ENCODE measurements around the gene PDE9A.

Gene PDE9A

GRCh38 chr21:42685954-42686500, 32.6 kb downstream of the PDE9A start:
- Histone ChIP-seq H3K9me3 (ENCODE audit: control insufficient read depth, insufficient read depth, low read length) (no peaks in the 10 kb centered on the region), H3K4me1 (ENCODE audit: insufficient read depth, low read length) (no peaks in the 10 kb centered on the region), H3K36me3 (ENCODE audit: insufficient read depth, low read length) (peaks cover under 1% of the 10 kb centered on the region), H3K9ac (ENCODE audit: low read depth, low read length) (no peak overlapping the region)

- Histone ChIP-seq H3K9me3 (ENCODE audit: control insufficient read depth, insufficient read depth, low read length) (no peaks in the 10 kb centered on the region), H3K36me3 (ENCODE audit: insufficient read depth, low read length) (peaks cover 4% of the 10 kb centered on the region), H3K4me1 (ENCODE audit: insufficient read depth, low read length) (no peaks in the 10 kb centered on the region), H3K9ac (ENCODE audit: low read depth, low read length) (no peak overlapping the region)
Measured at GRCh38 chr21:42687796-42688195, 34.4 kb downstream of the PDE9A start.

DNA sequence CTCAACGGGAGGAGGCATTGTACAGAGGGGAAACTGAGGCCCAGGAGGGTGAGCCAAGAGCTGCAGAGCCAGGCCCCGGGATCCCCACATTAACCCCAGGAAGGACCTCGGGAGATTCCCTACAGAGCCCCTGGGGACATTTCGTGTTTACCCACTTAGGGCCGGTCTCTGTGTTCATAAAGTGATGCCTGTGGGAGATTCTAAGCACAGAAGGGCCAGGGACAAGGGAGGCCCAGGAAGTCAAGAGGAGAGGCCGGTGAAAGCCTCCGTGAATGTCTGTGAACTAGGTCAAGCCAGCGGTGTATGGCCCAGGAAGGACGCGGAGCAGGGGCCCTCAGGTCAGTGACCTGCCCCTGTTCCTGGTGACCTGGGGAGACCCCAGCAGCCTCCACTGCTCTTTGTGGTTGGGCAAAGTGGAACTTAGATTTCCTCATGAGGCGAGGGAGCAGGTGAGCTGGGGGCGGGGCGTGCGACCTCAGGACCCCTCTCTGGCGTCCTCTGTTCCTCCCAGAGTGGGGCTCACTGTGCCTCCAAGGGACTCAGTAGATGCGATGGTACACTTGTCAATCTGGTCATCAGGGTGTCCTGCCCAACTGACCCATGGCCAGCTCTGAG, 34.9 kb downstream of the PDE9A start:
- H3K4me1 ChIP-seq (ENCODE audit: insufficient read depth, low read length), result no peaks in the 10 kb centered on the region
- no peak overlapping the region for H3K9ac ChIP-seq (ENCODE audit: low read depth, low read length)
- H3K9me3 ChIP-seq (ENCODE audit: control insufficient read depth, insufficient read depth, low read length), result no peaks in the 10 kb centered on the region
- peaks cover 4% of the 10 kb centered on the region for H3K36me3 ChIP-seq (ENCODE audit: insufficient read depth, low read length)

DNA sequence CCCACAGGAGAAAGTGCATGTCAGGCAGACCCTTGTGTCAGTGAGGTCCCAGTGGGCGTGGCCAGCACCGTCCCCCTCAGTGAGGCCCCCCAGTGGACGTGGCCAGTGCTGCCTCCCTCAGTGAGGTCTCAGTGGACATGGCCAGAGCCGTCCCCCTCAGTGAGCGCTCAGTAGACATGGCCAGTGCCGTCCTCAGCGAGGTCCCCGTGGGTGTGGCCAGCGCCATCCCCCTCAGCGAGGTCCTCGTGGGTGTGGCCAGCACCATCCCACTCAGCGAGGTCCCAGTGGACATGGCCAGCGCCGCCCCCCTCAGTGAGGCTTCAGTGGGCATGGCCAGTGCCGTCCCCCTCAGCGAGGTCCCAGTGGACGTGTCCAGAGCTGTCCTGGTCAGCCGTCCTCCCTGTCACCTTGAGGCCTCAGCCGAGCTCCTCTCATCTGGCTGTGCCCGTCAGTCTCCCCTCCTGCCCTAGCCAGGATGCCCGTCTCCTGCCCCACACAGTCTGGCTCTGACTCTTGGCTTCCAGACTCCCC, 35.5 kb downstream of the PDE9A start:
- Histone ChIP-seq H3K9ac (ENCODE audit: low read depth, low read length) (no peak overlapping the region), H3K36me3 (ENCODE audit: insufficient read depth, low read length) (peaks cover 4% of the 10 kb centered on the region), H3K9me3 (ENCODE audit: control insufficient read depth, insufficient read depth, low read length) (no peaks in the 10 kb centered on the region), H3K4me1 (ENCODE audit: insufficient read depth, low read length) (no peaks in the 10 kb centered on the region)

DNA sequence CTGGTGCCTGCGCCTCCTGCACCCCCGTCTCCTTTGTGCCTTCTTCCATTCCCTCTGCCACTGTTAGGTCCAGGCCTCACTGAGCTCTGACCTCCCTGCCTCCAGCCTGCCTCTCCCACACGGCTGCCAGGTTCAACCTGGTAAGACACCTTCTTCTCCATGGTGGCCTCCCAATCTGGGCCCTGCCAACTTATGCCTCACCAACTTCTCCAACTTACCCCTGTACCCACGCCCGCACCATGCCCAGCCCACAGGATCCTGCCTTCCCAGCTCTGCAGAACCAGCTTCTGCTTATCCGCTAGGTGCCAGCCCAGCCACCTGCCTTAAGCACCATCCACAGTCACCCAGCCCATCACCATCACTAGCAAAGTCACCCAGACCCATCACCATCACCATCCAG, 37.2 kb downstream of the PDE9A start:
- no peaks in the 10 kb centered on the region for H3K4me1 ChIP-seq (ENCODE audit: insufficient read depth, low read length)
- H3K9ac ChIP-seq (ENCODE audit: low read depth, low read length), result no peak overlapping the region
- peaks cover 4% of the 10 kb centered on the region for H3K36me3 ChIP-seq (ENCODE audit: insufficient read depth, low read length)
- H3K9me3 ChIP-seq (ENCODE audit: control insufficient read depth, insufficient read depth, low read length), result no peaks in the 10 kb centered on the region

GRCh38 chr21:42691901-42692559, 38.6 kb downstream of the PDE9A start:
- H3K9me3 ChIP-seq (ENCODE audit: control insufficient read depth, insufficient read depth, low read length), result no peaks in the 10 kb centered on the region
- no peak overlapping the region for H3K9ac ChIP-seq (ENCODE audit: low read depth, low read length)
- peaks cover 4% of the 10 kb centered on the region for H3K36me3 ChIP-seq (ENCODE audit: insufficient read depth, low read length)
- H3K4me1 ChIP-seq (ENCODE audit: insufficient read depth, low read length), result no peaks in the 10 kb centered on the region

DNA sequence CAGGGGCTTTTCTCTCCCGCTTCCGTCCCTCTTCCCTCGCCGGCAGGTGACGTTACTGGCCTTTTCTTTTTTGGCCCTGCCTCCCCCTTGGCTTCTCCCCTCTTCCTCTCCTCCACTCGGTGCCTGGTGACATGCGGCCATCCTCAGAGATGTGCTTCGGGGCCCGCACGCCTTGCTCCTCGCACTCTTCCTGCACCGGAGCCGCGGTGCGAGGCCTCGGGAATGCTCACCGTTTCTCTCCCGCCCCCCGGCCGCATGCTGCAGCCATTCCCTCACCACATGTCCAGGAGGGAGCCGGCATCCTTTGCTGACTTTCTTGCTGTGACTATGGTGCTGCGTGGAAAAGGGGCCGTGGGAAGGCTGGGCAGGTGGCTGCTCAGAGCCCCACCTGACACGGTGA, 39.3 kb downstream of the PDE9A start:
- Histone ChIP-seq H3K9ac (ENCODE audit: low read depth, low read length) (no peak overlapping the region), H3K9me3 (ENCODE audit: control insufficient read depth, insufficient read depth, low read length) (no peaks in the 10 kb centered on the region), H3K36me3 (ENCODE audit: insufficient read depth, low read length) (peaks cover 4% of the 10 kb centered on the region), H3K4me1 (ENCODE audit: insufficient read depth, low read length) (no peaks in the 10 kb centered on the region)

GRCh38 chr21:42694751-42695696, 41.6 kb downstream of the PDE9A start:
- Histone ChIP-seq H3K36me3 (ENCODE audit: insufficient read depth, low read length) (peaks cover 4% of the 10 kb centered on the region; the same call in 1 of the 2 replicates), H3K4me1 (ENCODE audit: insufficient read depth, low read length) (no peaks in the 10 kb centered on the region), H3K9me3 (ENCODE audit: control insufficient read depth, insufficient read depth, low read length) (no peaks in the 10 kb centered on the region), H3K9ac (ENCODE audit: low read depth, low read length) (no peak overlapping the region)

GRCh38 chr21:42695697-42696380, 42.4 kb downstream of the PDE9A start:
- no peak overlapping the region for H3K9ac ChIP-seq (ENCODE audit: low read depth, low read length)
- H3K9me3 ChIP-seq (ENCODE audit: control insufficient read depth, insufficient read depth, low read length), result no peaks in the 10 kb centered on the region
- peaks cover 4% of the 10 kb centered on the region; the same call in 1 of the 2 replicates for H3K36me3 ChIP-seq (ENCODE audit: insufficient read depth, low read length)
- H3K4me1 ChIP-seq (ENCODE audit: insufficient read depth, low read length), result no peaks in the 10 kb centered on the region

DNA sequence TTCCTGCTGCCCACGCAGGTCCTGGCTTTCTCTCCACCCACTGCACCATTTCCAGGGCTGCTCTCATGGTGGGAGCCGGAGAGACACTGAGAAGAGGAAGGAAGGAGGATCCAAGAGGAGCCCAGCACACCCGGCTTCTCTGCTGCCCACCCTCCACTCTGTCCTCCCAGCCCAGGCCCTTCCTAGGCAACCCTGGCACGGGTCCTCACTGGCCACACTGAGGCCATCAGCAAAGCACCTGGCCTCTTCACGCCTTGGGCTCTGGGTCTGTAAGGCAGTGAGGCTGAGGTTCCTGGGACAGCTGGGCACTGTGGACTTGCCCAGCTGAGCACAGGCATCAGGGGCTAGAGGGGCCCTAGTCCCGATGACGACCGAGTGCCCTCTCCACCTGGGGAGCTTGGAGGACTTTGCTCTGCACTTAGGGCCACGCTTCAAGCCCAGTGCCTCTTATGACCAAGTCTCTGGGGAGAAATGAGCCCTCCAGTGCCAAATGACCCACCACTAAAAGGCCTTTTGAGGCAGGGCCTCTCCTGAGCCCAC, 43.1 kb downstream of the PDE9A start:
- no peaks in the 10 kb centered on the region for H3K9me3 ChIP-seq (ENCODE audit: control insufficient read depth, insufficient read depth, low read length)
- no peaks in the 10 kb centered on the region for H3K4me1 ChIP-seq (ENCODE audit: insufficient read depth, low read length)
- H3K36me3 ChIP-seq (ENCODE audit: insufficient read depth, low read length), result no peaks in the 10 kb centered on the region
- H3K9ac ChIP-seq (ENCODE audit: low read depth, low read length), result no peak overlapping the region

DNA sequence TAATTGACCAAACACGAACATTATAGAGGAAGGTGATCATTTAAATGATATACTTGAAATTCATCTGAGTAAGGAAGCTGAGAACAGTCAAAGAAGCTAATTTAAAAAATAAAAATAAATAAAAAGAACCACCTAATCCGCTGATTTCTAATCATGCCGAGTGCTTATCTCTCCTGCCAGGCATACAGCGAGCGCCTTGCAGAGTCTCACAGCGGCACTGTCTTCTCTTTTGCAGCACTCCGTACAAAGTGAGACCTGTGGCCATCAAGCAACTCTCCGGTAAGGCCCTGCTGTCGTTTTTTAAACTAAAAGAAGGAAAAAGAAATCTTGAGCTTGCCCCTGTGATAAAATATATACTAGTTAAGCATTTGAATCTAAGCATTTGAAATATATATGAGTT, 45.3 kb downstream of the PDE9A start:
- H3K9me3 ChIP-seq (ENCODE audit: control insufficient read depth, insufficient read depth, low read length), result no peaks in the 10 kb centered on the region
- H3K9ac ChIP-seq (ENCODE audit: low read depth, low read length), result no peak overlapping the region
- no peaks in the 10 kb centered on the region for H3K4me1 ChIP-seq (ENCODE audit: insufficient read depth, low read length)
- peaks cover 5% of the 10 kb centered on the region; the same call in 1 of the 2 replicates for H3K36me3 ChIP-seq (ENCODE audit: insufficient read depth, low read length)

- no peaks in the 10 kb centered on the region for H3K9me3 ChIP-seq (ENCODE audit: control insufficient read depth, insufficient read depth, low read length)
- no peak overlapping the region for H3K9ac ChIP-seq (ENCODE audit: low read depth, low read length)
- peaks cover 5% of the 10 kb centered on the region; the same call in 1 of the 2 replicates for H3K36me3 ChIP-seq (ENCODE audit: insufficient read depth, low read length)
- H3K4me1 ChIP-seq (ENCODE audit: insufficient read depth, low read length), result no peaks in the 10 kb centered on the region
Measured at GRCh38 chr21:42699196-42699595, 45.8 kb downstream of the PDE9A start.

- Histone ChIP-seq H3K36me3 (ENCODE audit: insufficient read depth, low read length) (peaks cover 5% of the 10 kb centered on the region; the same call in 1 of the 2 replicates), H3K9me3 (ENCODE audit: control insufficient read depth, insufficient read depth, low read length) (no peaks in the 10 kb centered on the region), H3K9ac (ENCODE audit: low read depth, low read length) (no peak overlapping the region), H3K4me1 (ENCODE audit: insufficient read depth, low read length) (no peaks in the 10 kb centered on the region)
Measured at GRCh38 chr21:42701706-42702456, 48.5 kb downstream of the PDE9A start.

Measured in ES-I3 (cell line).